ENCODE results near the gene RBM19. TPM values are rescaled to one million over a fixed set of nuclear protein-coding genes. Genes with fewer than 3 reads are reported as not detected.

Gene RBM19
- polyA plus RNA-seq, 2 of the 4 experiments (the other 2 are of a cell fraction) = 16.0 to 18.6 TPM

- 0% methylated on average over 3 of the region's 3 CpGs for WGBS (ENCODE audit: missing lambda C conversion rate)
- no peak for FAIRE-seq
These were observed 31.2 kb upstream of the RBM19 start for GRCh38 chr12:113997365-113997764.

DNA sequence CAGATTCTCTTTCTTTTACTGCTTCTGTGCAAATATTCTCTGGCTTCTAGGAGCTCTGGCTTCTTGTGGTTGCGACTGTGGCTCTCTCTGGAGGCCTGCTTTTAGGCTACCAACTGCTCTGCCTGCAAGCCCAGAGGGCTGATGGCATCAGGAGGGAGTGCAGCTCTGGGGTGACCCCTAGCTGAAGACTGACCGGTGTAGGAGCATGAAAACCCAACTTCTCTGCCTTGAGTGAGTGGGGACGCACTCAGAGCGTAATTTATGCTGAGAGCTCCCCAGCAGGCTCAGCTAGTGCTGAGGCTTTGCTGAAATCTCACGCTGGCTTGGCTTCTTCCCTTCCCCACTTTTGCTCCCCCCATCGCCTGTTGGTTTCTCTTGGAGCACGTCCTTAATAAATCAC lies 29.9 kb upstream of the RBM19 start:
- Histone ChIP-seq H3K4me1 (no peaks in the 10 kb centered on the region), H3K4me3 (no peak overlapping the region), H3K9me3 (no peaks in the 10 kb centered on the region), H3K27ac (no peak overlapping the region), H3K4me2 (no peak overlapping the region)
- FAIRE-seq (no peak), ATAC-seq (peak; percentile 61 to 78; a peak in 4 of 6 replicates), DNase-seq (ENCODE audit: low read depth in 1 of 2, low spot score in 1 of 2) (no peak)
- ChIA-PET POLR2A (no interaction called here), CTCF (interaction anchor here (0.7 to 5.1 kb wide), 2 partner anchors 14 to 480 kb away, joined by 4 to 38 read pairs; no protein-coding TSS in a partner anchor)
- TF ChIP-seq ATOH8 (CRISPR knock-in tag; IDR thresholded peaks at IDR 0.05; ENCODE audit: low read depth) (no peak), EHF (CRISPR knock-in tag; IDR thresholded peaks at IDR 0.05) (no peak), ZC3H11A (IDR thresholded peaks at IDR 0.05) (no peak), PBX3 (IDR thresholded peaks at IDR 0.05) (no peak), NPAS2 (CRISPR knock-in tag; IDR thresholded peaks at IDR 0.05; ENCODE audit: borderline replicate concordance) (no peak), E2F6 (IDR thresholded peaks at IDR 0.05; ENCODE audit: borderline replicate concordance, low read depth) (no peak), CEBPB (IDR thresholded peaks at IDR 0.05) (no peak), HDAC2 (IDR thresholded peaks at IDR 0.05) (no peak), CBX2 (IDR thresholded peaks at IDR 0.05; ENCODE audit: borderline replicate concordance, low read depth) (no peak), EHMT2 (IDR thresholded peaks at IDR 0.05; ENCODE audit: low read depth) (no peak), SREBF2 (IDR thresholded peaks at IDR 0.05) (no peak), ZNF302 (CRISPR knock-in tag; IDR thresholded peaks at IDR 0.05) (no peak), FOSB (CRISPR knock-in tag; IDR thresholded peaks at IDR 0.05) (no peak)
- WGBS (ENCODE audit: missing lambda C conversion rate) = 4% methylated on average over 7 of the region's 7 CpGs

More at GRCh38 chr12:113997365-113997764, 31.2 kb upstream of the RBM19 start:
- CTCF ChIA-PET = interaction anchor here (0.9 to 5.1 kb wide), 2 partner anchors 10 to 16 kb away, joined by 3 to 38 read pairs; no protein-coding TSS in a partner anchor
- Histone ChIP-seq H3K4me1 (no peaks in the 10 kb centered on the region), H3K27ac (no peak overlapping the region), H3K9me3 (no peaks in the 10 kb centered on the region), H3K4me3 (no peak overlapping the region), H3K4me2 (no peak overlapping the region)
- no peak for ATAC-seq
- no peak for TF ChIP-seq RARB (CRISPR knock-in tag; IDR thresholded peaks at IDR 0.05)
- no peak for TF ChIP-seq CHD2 (IDR thresholded peaks at IDR 0.05; ENCODE audit: low read length, partially characterized antibody)
- no peak for TF ChIP-seq MAZ (IDR thresholded peaks at IDR 0.05; ENCODE audit: borderline replicate concordance, low read depth, low read length)
- TF ChIP-seq MYC (IDR thresholded peaks at IDR 0.05; ENCODE audit: borderline replicate concordance, low read length) = no peak
- TF ChIP-seq, protein P1, sequence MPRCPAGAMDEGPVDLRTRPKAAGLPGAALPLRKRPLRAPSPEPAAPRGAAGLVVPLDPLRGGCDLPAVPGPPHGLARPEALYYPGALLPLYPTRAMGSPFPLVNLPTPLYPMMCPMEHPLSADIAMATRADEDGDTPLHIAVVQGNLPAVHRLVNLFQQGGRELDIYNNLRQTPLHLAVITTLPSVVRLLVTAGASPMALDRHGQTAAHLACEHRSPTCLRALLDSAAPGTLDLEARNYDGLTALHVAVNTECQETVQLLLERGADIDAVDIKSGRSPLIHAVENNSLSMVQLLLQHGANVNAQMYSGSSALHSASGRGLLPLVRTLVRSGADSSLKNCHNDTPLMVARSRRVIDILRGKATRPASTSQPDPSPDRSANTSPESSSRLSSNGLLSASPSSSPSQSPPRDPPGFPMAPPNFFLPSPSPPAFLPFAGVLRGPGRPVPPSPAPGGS (IDR thresholded peaks at IDR 0.05) = no peak
- TF ChIP-seq EHMT2 (IDR thresholded peaks at IDR 0.05; ENCODE audit: low read depth) = no peak
- TF ChIP-seq MAFK (IDR thresholded peaks at IDR 0.05; ENCODE audit: partially characterized antibody) = no peak
- no peak for TF ChIP-seq PBX3 (IDR thresholded peaks at IDR 0.05)
- no peak for TF ChIP-seq BHLHE40 (IDR thresholded peaks at IDR 0.05; ENCODE audit: low read depth, low read length)
- TF ChIP-seq HDAC2 (IDR thresholded peaks at IDR 0.05) = no peak
- no peak for TF ChIP-seq CBX8 (IDR thresholded peaks at IDR 0.05)
- no peak for DNase-seq (ENCODE audit: low read depth in 1 of 2, low spot score in 1 of 2)
- POLR2A ChIA-PET = no interaction called here

Measured in A549 (cell line).